Sigmoid colon (tissue), 7 donors: ENCODE measurements around the gene ZNRD2. TPM values are rescaled to one million over a fixed set of nuclear protein-coding genes. Genes with fewer than 3 reads are reported as not detected.

Experiments used
- DNase-seq: peaks from one replicate; pipeline ENCODE4 v3.0.0-alpha.2; 2019
- H3K27ac ChIP-seq, 4 donors: fragments of 200-600 bp; sonication (generic); one replicate each; pipeline ENCODE4 v1.5.1; 2016 to 2019; ENCODE audit warnings: mild to moderate bottlenecking in 1 of 4
- H3K27me3 ChIP-seq, 3 donors: fragments of 200-600 bp; sonication (generic); one replicate each; pipeline ENCODE4 v1.5.1; 2019; ENCODE audit warnings: mild to moderate bottlenecking in 1 of 3
- H3K36me3 ChIP-seq, 4 donors: fragments of 200-600 bp; sonication (generic); one replicate each; pipeline ENCODE4 v1.5.1; 2016 to 2019
- H3K4me1 ChIP-seq, 4 donors: fragments of 200-600 bp; sonication (generic); one replicate each; pipeline ENCODE4 v1.5.1; 2017 to 2019
- H3K4me3 ChIP-seq, 4 donors: fragments of 200-600 bp; sonication (generic); one replicate each; pipeline ENCODE4 v1.5.1; 2017 to 2019; ENCODE audit warnings: mild to moderate bottlenecking in 2 of 4, moderate library complexity in 1 of 4
- H3K9me3 ChIP-seq, 4 donors: fragments of 200-600 bp in 3 of 4; sonication (generic) in 3 of 4; one replicate each; pipeline versions ENCODE4 v1.5.1 to v1.6.1; 2013 to 2019
- EP300 ChIP-seq, 4 donors: sonication (generic); formaldehyde crosslinking; IDR thresholded peaks; one replicate each; pipeline ENCODE4 v1.6.1; 2017; ENCODE audit warnings: antibody characterized with exemption in 4 of 4
- POLR2A ChIP-seq, 2 donors: fragments of 450-650 bp; IDR thresholded peaks; one replicate each; pipeline ENCODE4 v1.6.1; 2016; ENCODE audit warnings: antibody characterized with exemption in 2 of 2, mild to moderate bottlenecking in 2 of 2, moderate library complexity in 2 of 2
- POLR2AphosphoS5 ChIP-seq, 4 donors: sonication (generic); formaldehyde crosslinking; IDR thresholded peaks; one replicate each; pipeline ENCODE4 v1.6.1; 2017; ENCODE audit warnings: antibody characterized with exemption in 4 of 4
- WGBS, 2 donors: extraction: QIAGEN DNeasy Blood & Tissue Kit; methylation state at CpG; one replicate each; pipeline ENCODE4 v1.1.7; 2013; 5-methylcytosine and 5-hydroxymethylcytosine counted together
- intact Hi-C: fragments of 100-400 bp; cut with DNase I; formaldehyde crosslinking; loops from one replicate; pipeline ENCODE4 v1.15.1; 2023
- polyA plus RNA-seq, 3 donors: library from polyadenylated mRNA; stranded (reverse); fragments of 200-250 nt; gene quantifications; one replicate each; pipeline ENCODE4 v1.2.3, GENCODE V29; 2013
- total RNA-seq, 4 donors: library from RNA; depleted of rRNA; stranded (reverse); fragments of >200 nt; gene quantifications; one replicate each; pipeline ENCODE4 v1.1.0, GENCODE V29; 2016
- TF ChIP-seq, protein P1 (sequence below), 4 experiments: fragments of 450-650 bp in 3 of 4; fragments of 200-600 bp in 1 of 4; IDR thresholded peaks; one replicate each; pipeline ENCODE4 v1.5.1; 2016 to 2019; ENCODE audit warnings: antibody characterized with exemption in 4 of 4, mild to moderate bottlenecking in 3 of 4, moderate library complexity in 2 of 4
- donor health status: healthy with polysubstance abuse.
- donor health status: Bipolar disorder and iron deficiency.
- donor health status: healthy.

The ZNRD2 gene
- total and polyA plus RNA-seq, 7 donors = 24.9 to 61.0 (median 52.6) TPM

DNA sequence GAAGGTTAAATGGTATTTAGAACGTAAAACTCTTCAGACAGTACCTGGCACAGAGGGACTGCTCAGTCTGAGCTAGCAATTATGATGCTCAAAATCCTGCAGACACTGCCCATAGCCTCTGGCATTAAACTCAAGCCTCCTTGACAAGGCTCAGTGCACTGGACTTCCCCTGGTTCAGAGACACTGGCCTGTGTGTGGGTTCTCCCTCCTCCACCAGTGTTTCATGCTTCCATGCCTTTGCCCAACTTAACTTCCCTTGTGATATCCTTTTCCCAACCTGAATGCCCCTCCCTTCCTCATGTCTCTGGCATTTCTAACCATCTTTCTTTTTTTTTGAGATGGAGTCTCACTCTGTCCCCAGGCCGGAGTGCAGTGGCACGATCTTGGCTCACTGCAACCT is 21.2 kb upstream of the ZNRD2 start:
- peaks cover 0 to 30% (median 13%) of the 10 kb centered on the region in 4 donors for H3K4me1 ChIP-seq

DNA sequence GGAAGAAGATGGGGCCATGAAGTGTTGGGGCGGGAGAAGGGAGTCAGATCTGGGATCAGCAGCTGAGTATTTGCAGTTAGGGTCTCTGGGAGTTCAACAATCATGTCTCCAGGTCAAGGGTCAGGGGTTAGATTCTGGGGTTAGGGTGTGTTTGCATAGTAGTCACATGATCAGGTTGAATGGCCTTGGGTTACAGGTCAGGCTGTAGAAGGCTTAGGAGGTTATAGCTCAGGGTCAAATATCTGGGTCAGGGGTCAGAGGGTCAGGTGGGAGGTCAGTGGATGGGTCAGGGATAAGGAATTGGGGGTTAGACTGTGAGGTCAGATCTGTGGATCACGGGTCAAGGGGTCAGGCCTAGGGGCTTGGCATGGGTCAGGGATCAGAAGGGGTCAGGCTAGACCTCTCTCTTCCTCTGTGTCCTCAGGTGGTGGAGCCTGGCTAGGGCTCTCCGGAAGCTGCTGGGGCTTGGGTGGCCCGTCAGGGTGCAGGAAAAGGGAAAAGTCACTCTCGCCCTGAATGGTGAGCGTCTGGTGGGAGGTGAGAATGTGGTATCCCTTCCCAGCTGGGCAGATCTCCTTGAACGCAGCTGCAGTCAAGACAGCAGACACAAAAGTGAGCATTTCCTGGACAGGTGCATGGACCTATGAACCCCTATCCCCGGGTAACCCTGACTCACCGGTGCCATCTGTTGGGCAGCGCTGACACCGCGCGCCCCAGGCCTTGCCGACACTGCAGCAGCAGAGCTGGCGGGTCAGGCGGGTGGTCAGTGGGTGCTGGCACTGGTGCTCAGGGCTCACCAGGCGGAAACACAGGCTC is 18.5 kb upstream of the ZNRD2 start:
- Histone ChIP-seq H3K4me3 (no peak overlapping the region), H3K9me3 (no peaks in the 10 kb centered on the region), H3K27ac (peak overlapping the region in 2 of 4 donors; percentile 2 to 18), H3K27me3 (no peaks in the 10 kb centered on the region), H3K4me1 (peaks cover 0 to 50% (median 31%) of the 10 kb centered on the region in 4 donors), H3K36me3 (peaks cover 11 to 55% (median 31%) of the 10 kb centered on the region in 4 donors)
- no peak for DNase-seq
- intact Hi-C loops = no loop called here
- TF ChIP-seq EP300 (IDR thresholded peaks at IDR 0.05) (no peak), POLR2A (IDR thresholded peaks at IDR 0.05) (no peak)
- TF ChIP-seq, protein P1, sequence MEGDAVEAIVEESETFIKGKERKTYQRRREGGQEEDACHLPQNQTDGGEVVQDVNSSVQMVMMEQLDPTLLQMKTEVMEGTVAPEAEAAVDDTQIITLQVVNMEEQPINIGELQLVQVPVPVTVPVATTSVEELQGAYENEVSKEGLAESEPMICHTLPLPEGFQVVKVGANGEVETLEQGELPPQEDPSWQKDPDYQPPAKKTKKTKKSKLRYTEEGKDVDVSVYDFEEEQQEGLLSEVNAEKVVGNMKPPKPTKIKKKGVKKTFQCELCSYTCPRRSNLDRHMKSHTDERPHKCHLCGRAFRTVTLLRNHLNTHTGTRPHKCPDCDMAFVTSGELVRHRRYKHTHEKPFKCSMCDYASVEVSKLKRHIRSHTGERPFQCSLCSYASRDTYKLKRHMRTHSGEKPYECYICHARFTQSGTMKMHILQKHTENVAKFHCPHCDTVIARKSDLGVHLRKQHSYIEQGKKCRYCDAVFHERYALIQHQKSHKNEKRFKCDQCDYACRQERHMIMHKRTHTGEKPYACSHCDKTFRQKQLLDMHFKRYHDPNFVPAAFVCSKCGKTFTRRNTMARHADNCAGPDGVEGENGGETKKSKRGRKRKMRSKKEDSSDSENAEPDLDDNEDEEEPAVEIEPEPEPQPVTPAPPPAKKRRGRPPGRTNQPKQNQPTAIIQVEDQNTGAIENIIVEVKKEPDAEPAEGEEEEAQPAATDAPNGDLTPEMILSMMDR (IDR thresholded peaks at IDR 0.05) = peak in 1 of 4 experiments; percentile 27
- 13 to 33% methylated on average over 17 of the region's 17 CpGs for WGBS, 2 donors

More for the DNA sequence above, 21.2 kb upstream of the ZNRD2 start:
- Histone ChIP-seq H3K4me3 (no peak overlapping the region), H3K27me3 (no peaks in the 10 kb centered on the region), H3K9me3 (no peaks in the 10 kb centered on the region), H3K36me3 (peaks cover 11 to 63% (median 31%) of the 10 kb centered on the region in 4 donors), H3K27ac (no peak overlapping the region)
- DNase-seq = no peak
- intact Hi-C loops = no loop called here
- TF ChIP-seq EP300 (IDR thresholded peaks at IDR 0.05) (no peak), POLR2AphosphoS5 (IDR thresholded peaks at IDR 0.05) (no peak), POLR2A (IDR thresholded peaks at IDR 0.05) (no peak)
- TF ChIP-seq, protein P1 (IDR thresholded peaks at IDR 0.05) = no peak
- WGBS, 2 donors = 87 to 95% methylated on average over 3 of the region's 3 CpGs

DNA sequence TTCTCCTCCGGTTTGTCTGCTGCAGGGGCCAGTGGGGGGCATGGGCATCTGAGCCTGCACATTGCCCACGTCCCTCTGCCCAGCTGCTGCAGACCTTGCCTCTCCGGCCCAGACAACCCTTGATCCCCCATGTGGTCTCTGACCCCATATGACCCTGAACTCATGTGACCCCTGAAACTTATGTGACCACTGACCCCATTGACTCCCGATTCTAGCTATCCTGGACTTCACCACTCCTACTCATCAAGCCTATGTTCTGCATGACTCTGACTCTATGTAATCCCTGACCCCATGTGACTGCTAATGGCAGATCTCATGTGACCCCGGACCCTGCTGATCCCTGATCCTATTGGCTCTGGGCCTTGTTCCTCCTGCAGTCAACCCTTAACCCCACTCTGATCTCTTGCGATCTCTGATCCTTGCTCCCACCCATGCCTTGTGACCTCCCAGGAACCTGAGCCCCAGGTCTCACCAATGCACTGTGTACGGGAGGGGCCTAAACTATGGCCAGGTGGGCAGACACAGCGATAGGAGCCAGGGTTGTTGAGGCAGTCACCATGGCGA is 17.8 kb upstream of the ZNRD2 start:
- no peak for TF ChIP-seq POLR2A (IDR thresholded peaks at IDR 0.05)
- TF ChIP-seq, protein P1 (IDR thresholded peaks at IDR 0.05) = no peak
- no peak overlapping the region for H3K4me3 ChIP-seq
- intact Hi-C loops = no loop called here
- peaks cover 11 to 52% (median 29%) of the 10 kb centered on the region in 4 donors for H3K36me3 ChIP-seq
- DNase-seq = no peak
- H3K9me3 ChIP-seq = no peaks in the 10 kb centered on the region
- H3K27ac ChIP-seq = peak overlapping the region in 1 of 4 donors; percentile 2
- 58 to 76% methylated on average over 9 of the region's 9 CpGs for WGBS, 2 donors
- H3K27me3 ChIP-seq = no peaks in the 10 kb centered on the region
- peaks cover 0 to 50% (median 35%) of the 10 kb centered on the region in 4 donors for H3K4me1 ChIP-seq

DNA sequence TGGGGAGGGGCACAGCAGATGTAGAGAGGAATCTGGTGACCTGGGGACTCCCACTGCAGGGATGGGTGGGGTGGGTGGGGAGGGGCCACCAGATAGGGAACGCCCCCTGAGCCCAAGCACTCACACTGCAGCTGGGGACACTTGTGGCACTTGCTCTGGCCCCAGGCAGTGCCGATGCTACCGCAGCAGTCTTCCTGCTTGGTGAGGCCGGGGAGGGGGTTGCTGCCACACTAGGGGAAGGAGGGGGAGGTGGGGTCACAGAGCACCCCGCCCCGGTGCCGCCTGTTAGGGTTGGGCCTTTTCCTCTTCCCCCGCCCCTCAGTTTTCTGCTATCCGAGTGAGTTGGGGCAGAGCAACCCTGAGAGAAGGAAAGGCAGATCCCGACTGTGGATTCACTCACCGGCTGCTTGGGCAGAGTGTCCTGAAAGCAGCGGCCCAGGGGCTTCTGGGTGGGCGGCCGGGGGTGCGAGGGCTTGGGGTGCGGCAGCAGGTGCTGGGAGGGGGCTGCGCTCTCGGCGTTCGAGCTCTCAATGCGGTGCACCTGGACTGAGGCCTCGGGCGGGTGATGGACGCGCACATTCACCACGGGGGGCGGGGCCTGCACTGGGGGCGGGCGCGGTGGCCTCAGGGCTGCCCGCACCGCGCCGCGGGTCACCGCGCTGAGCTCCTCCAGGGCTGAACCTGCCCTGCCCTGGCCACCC is 16.8 kb upstream of the ZNRD2 start:
- Histone ChIP-seq H3K4me3 (no peak overlapping the region), H3K27me3 (no peaks in the 10 kb centered on the region), H3K27ac (peak overlapping the region in 1 of 4 donors; percentile 96), H3K4me1 (peaks cover 0 to 50% (median 38%) of the 10 kb centered on the region in 4 donors), H3K9me3 (no peaks in the 10 kb centered on the region), H3K36me3 (peaks cover 11 to 42% (median 24%) of the 10 kb centered on the region in 4 donors)
- no peak for DNase-seq
- TF ChIP-seq POLR2AphosphoS5 (IDR thresholded peaks at IDR 0.05) (no peak), EP300 (IDR thresholded peaks at IDR 0.05) (no peak), POLR2A (IDR thresholded peaks at IDR 0.05) (no peak)
- TF ChIP-seq, protein P1 (IDR thresholded peaks at IDR 0.05) = no peak
- 57 to 60% methylated on average over 37 of the region's 37 CpGs for WGBS, 2 donors
- intact Hi-C loops = no loop called here
